Lower lobe of right lung (tissue), 2 donors: ENCODE measurements around the gene TMEM186. TPM values are rescaled to one million over a fixed set of nuclear protein-coding genes. Genes with fewer than 3 reads are reported as not detected.
A peak's percentile ranks its signal among the peaks of the same experiment; 100 is the strongest.
"Not testable (repeated sequence)": the region's sequence is repeated elsewhere in the genome, so short reads cannot be mapped to it uniquely, and the experiment has no call there.

Experiments
- ATAC-seq, 2 donors: fragments of 200-7000 bp; cut with Tn5 transposase; one replicate each; pipeline ENCODE4 v1.9.1; 2020 to 2022; ENCODE audit warnings: mild to moderate bottlenecking in 2 of 2, moderate library complexity in 2 of 2
- DNase-seq: peaks from one replicate; pipeline ENCODE4 v3.0.0-alpha.2; 2020
- H3K27ac ChIP-seq: fragments of 200-600 bp; one replicate; pipeline ENCODE4 v1.8.0; 2022
- H3K27me3 ChIP-seq: fragments of 200-600 bp; one replicate; pipeline ENCODE4 v1.8.0; 2022; ENCODE audit warnings: low read depth
- H3K36me3 ChIP-seq: fragments of 200-600 bp; one replicate; pipeline ENCODE4 v1.8.0; 2022; ENCODE audit warnings: mild to moderate bottlenecking
- H3K4me1 ChIP-seq: fragments of 200-600 bp; one replicate; pipeline ENCODE4 v1.8.0; 2022
- H3K4me3 ChIP-seq: fragments of 200-600 bp; one replicate; pipeline ENCODE4 v1.8.0; 2022; ENCODE audit warnings: mild to moderate bottlenecking
- H3K9me3 ChIP-seq: fragments of 200-600 bp; one replicate; pipeline ENCODE4 v1.8.0; 2022
- CTCF ChIP-seq: fragments of 200-600 bp; IDR thresholded peaks from one replicate; pipeline ENCODE4 v1.8.0; 2022; ENCODE audit warnings: antibody characterized with exemption, mild to moderate bottlenecking
- intact Hi-C: fragments of 100-400 bp; cut with DNase I; formaldehyde crosslinking; loops from one replicate; pipeline ENCODE4 v1.11.0; 2022
- total RNA-seq: library from RNA; stranded (reverse); fragmentation: NEBNext Ultra II Directional; extraction: Animal tissue kit (Norgen Biotek cat#: 25700); gene quantifications from one replicate; pipeline ENCODE4 v1.2.1, GENCODE V29; 2021
- donor health status: DM: no; HTN: yes; CAD: no; lungs with severe emphysema.

The TMEM186 gene
- total RNA-seq, 1 donor from 2014 or later = 8.6 TPM

- no peak overlapping the region for H3K27ac ChIP-seq
- no peaks in the 10 kb centered on the region for H3K9me3 ChIP-seq
- H3K27me3 ChIP-seq = no peaks in the 10 kb centered on the region
- DNase-seq (no peak), ATAC-seq (no peak)
- peaks cover 18% of the 10 kb centered on the region for H3K4me1 ChIP-seq
- no peak overlapping the region for H3K4me3 ChIP-seq
- intact Hi-C loops = no loop called here
- H3K36me3 ChIP-seq = peaks cover 100% of the 10 kb centered on the region
- TF ChIP-seq CTCF = no peak
These were observed 6.9 kb upstream of the TMEM186 start for GRCh38 chr16:8804313-8804712.

- H3K27me3 ChIP-seq, intact Hi-C loops, ATAC-seq, H3K9me3 ChIP-seq, DNase-seq, H3K4me3 ChIP-seq, H3K27ac ChIP-seq: not testable (repeated sequence)
- H3K36me3 ChIP-seq = peaks cover 94% of the 10 kb centered on the region
- H3K4me1 ChIP-seq = peaks cover 24% of the 10 kb centered on the region
These were observed 6.3 kb upstream of the TMEM186 start for GRCh38 chr16:8803733-8804132.

GRCh38 chr16:8801701-8802100 lies 4.3 kb upstream of the TMEM186 start:
- ATAC-seq (no peak), DNase-seq (no peak)
- Histone ChIP-seq H3K27ac (no peak overlapping the region), H3K4me3 (no peak overlapping the region), H3K4me1 (peaks cover 33% of the 10 kb centered on the region), H3K36me3 (peaks cover 73% of the 10 kb centered on the region), H3K27me3 (no peaks in the 10 kb centered on the region), H3K9me3 (no peaks in the 10 kb centered on the region)
- TF ChIP-seq CTCF = no peak
- intact Hi-C loops = no loop called here

GRCh38 chr16:8798535-8799157 lies 1.2 kb upstream of the TMEM186 start:
- DNase-seq = no peak
- TF ChIP-seq CTCF = no peak
- Histone ChIP-seq H3K4me3 (peak overlapping the region; percentile 88), H3K27me3 (no peaks in the 10 kb centered on the region), H3K4me1 (peaks cover 43% of the 10 kb centered on the region), H3K27ac (peak overlapping the region; percentile 87), H3K9me3 (no peaks in the 10 kb centered on the region), H3K36me3 (peaks cover 48% of the 10 kb centered on the region)
- intact Hi-C loops = no loop called here
- ATAC-seq = peak in 1 of 2 donors; percentile 4

GRCh38 chr16:8798174-8798527 lies 712 bp upstream of the TMEM186 start:
- TF ChIP-seq CTCF = no peak
- Histone ChIP-seq H3K36me3 (peaks cover 43% of the 10 kb centered on the region), H3K9me3 (no peaks in the 10 kb centered on the region), H3K27ac (peak overlapping the region; percentile 87), H3K27me3 (no peaks in the 10 kb centered on the region), H3K4me1 (peaks cover 43% of the 10 kb centered on the region), H3K4me3 (peak overlapping the region; percentile 88)
- intact Hi-C loops = no loop called here
- ATAC-seq = peak; percentile 4 to 31
- no peak for DNase-seq

GRCh38 chr16:8796469-8797363 lies 723 bp downstream of the TMEM186 start:
- Histone ChIP-seq H3K27ac (peak overlapping the region; percentile 87), H3K4me1 (peaks cover 43% of the 10 kb centered on the region), H3K27me3 (no peaks in the 10 kb centered on the region), H3K36me3 (peaks cover 29% of the 10 kb centered on the region), H3K4me3 (peak overlapping the region; percentile 88), H3K9me3 (no peaks in the 10 kb centered on the region)
- DNase-seq = no peak
- intact Hi-C loops = no loop called here
- TF ChIP-seq CTCF = no peak
- no peak for ATAC-seq
